Stomach smooth muscle (tissue), 2 donors: Measurements from ENCODE around the gene NDUFA8.
"Not testable (repeated sequence)": the region's sequence is repeated elsewhere in the genome, so short reads cannot be mapped to it uniquely, and the experiment has no call there.

Source experiments
- H3K27ac ChIP-seq: one replicate; pipeline ENCODE4 v1.7.0; 2013; ENCODE audit warnings: mild to moderate bottlenecking, low read length, inconsistent platforms
- H3K27me3 ChIP-seq, 2 donors: one replicate each; pipeline ENCODE4 v1.7.0; 2013; ENCODE audit warnings: low read length in 2 of 2; ENCODE audit not compliant: insufficient read depth in 2 of 2, control insufficient read depth in 1 of 2
- H3K36me3 ChIP-seq, 2 donors: one replicate each; pipeline ENCODE4 v1.7.0; 2013; ENCODE audit warnings: low read length in 2 of 2; ENCODE audit not compliant: control insufficient read depth in 2 of 2, insufficient read depth in 2 of 2
- H3K4me1 ChIP-seq: one replicate; pipeline ENCODE4 v1.7.0; 2013; ENCODE audit warnings: low read length; ENCODE audit not compliant: control insufficient read depth, insufficient read depth
- H3K4me3 ChIP-seq, 2 donors: one replicate each; pipeline ENCODE4 v1.7.0; 2013; ENCODE audit warnings: low read length in 2 of 2
- H3K9ac ChIP-seq, 2 donors: one replicate each; pipeline ENCODE4 v1.7.0; 2013; ENCODE audit warnings: low read length in 2 of 2, mild to moderate bottlenecking in 1 of 2
- H3K9me3 ChIP-seq, 2 donors: one replicate each; pipeline ENCODE4 v1.7.0; 2013; ENCODE audit warnings: low read length in 2 of 2; ENCODE audit not compliant: control insufficient read depth in 2 of 2
- donor health status: healthy.
- donor health status: Pancreatic carcinoma.

The NDUFA8 gene

DNA sequence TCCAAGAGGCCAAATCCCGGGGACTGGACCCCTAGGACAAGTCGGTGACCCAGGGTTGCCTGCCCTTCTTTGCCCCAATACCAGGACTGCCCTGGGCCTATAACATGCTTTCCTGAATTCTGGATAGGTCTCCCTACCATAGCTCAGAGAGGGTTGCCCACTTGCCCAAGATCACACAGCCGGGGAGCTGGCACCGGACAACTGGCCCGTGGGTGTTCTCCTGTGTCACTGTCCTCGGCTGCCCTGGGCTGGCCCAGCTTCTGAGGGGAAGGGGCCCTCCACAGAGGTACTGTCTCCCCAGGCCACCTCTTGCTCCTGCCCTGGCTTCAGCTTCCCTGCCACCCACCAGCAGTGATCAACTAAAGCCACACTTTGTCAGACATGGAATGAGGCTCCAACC is 37.6 kb downstream of the NDUFA8 start:
- H3K4me3 ChIP-seq = no peak overlapping the region
- no peaks in the 10 kb centered on the region for H3K9me3 ChIP-seq
- H3K9ac ChIP-seq = no peak overlapping the region
- no peaks in the 10 kb centered on the region for H3K36me3 ChIP-seq
- H3K27ac ChIP-seq = no peak overlapping the region
- H3K4me1 ChIP-seq = peaks cover 17% of the 10 kb centered on the region
- peaks cover 0 to 5% of the 10 kb centered on the region in 2 donors for H3K27me3 ChIP-seq

DNA sequence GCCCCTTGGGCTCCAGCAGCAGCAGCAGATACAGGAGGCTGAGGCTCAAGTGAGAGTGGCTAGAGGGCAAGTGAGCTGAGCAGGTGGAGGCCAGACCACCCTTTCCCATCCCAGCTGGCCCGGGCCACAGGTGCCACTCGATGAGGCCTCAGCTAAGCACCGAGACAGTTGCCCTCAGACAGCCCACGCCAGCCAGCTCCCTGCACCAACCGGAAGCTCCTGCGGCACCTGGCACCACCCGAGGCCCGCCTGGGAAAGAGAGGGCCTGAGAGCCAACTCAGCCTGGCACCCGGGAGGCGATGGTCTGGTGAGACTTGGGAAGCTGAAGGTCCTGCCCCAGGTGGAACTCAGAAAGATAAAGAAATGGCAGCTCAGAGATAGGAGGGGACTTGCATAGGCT is 38.2 kb downstream of the NDUFA8 start:
- Histone ChIP-seq H3K4me3 (no peak overlapping the region), H3K27ac (no peak overlapping the region), H3K36me3 (no peaks in the 10 kb centered on the region), H3K9me3 (no peaks in the 10 kb centered on the region), H3K27me3 (peaks cover 0 to 5% of the 10 kb centered on the region in 2 donors), H3K9ac (no peak overlapping the region), H3K4me1 (peaks cover 13% of the 10 kb centered on the region)

DNA sequence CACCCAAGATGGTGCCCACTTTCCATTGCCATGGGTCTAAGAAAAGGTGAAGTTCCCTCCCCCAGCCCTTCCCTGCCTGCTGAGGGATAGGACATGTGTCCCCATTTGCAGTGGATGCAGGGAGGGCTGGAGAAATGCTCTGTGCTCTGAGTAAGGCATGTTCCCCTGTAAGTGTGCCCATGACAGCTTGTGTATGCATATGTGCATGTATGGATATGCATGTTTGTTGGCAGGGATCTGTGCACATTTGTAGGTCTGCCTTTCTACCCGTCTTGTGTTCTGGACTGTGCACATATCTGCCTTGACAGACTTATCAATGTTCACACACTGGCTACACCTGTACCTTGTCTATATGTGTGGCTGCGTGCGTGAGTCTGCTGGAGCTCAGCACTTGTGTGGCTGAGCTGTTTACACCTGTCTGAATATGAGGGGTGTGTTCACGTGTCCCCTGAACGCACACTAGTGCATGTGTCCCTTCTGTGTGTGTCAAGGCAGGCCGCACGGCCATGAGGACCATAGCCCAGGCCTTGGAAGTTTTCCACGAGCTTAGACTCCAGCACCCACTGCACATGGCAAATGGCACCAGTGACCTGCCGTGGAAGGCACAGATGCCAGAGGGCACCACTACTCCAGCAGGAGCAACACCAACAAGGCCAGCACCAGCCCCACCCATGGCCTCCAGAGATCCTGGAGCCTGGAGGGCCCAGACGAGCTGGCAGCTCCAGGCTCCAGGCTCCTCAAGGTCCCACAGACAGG is 39.1 kb downstream of the NDUFA8 start:
- H3K4me1 ChIP-seq = peaks cover 5% of the 10 kb centered on the region

DNA sequence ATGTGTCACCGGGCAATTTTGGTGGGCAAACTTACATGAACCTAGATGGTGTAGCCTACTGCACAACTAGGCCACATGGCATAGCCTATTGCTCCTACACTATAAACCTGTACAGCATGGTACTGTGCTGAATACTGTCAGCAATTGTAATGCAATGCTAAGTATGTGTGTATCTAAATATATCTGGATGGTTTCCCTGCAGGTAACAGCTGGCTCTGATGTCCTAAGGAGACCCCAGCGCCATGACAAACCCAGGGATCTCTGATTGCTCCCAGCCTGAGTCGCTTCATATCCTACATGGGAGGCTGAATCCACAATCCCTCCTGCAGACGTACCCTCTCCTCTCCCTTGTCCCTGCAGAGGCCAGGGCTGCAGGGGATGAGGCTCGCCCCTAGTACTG is 39.9 kb downstream of the NDUFA8 start:
- Histone ChIP-seq H3K36me3 (no peaks in the 10 kb centered on the region), H3K4me1 (no peaks in the 10 kb centered on the region), H3K27me3 (no peaks in the 10 kb centered on the region), H3K9me3 (no peaks in the 10 kb centered on the region), H3K9ac (no peak overlapping the region), H3K4me3 (no peak overlapping the region), H3K27ac (no peak overlapping the region)

More for the DNA sequence above, 39.1 kb downstream of the NDUFA8 start:
- H3K9ac ChIP-seq = no peak overlapping the region
- H3K9me3 ChIP-seq = no peaks in the 10 kb centered on the region
- H3K27me3 ChIP-seq = no peaks in the 10 kb centered on the region
- no peak overlapping the region for H3K4me3 ChIP-seq
- H3K36me3 ChIP-seq = no peaks in the 10 kb centered on the region
- no peak overlapping the region for H3K27ac ChIP-seq

DNA sequence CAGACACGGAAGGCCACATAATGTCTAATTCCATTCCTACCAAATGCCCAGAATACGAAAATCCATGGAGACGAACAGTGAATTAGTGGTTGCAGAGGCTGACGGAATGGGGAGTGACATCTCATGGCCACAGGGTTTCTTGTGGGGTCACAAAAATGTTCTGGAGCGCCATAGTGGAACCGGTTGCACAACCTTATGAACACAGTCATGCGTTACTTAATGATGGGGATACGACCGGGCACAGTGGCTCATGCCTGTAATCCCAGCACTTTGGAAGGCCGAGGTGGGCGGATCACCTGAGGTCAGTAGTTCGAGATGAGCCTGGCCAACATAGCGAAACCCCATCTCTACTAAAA is 40.4 kb downstream of the NDUFA8 start:
- no peaks in the 10 kb centered on the region for H3K4me1 ChIP-seq
- H3K9me3 ChIP-seq = no peaks in the 10 kb centered on the region
- no peak overlapping the region for H3K4me3 ChIP-seq
- no peak overlapping the region for H3K9ac ChIP-seq
- H3K36me3 ChIP-seq = no peaks in the 10 kb centered on the region
- H3K27ac ChIP-seq = no peak overlapping the region
- H3K27me3 ChIP-seq = no peaks in the 10 kb centered on the region

DNA sequence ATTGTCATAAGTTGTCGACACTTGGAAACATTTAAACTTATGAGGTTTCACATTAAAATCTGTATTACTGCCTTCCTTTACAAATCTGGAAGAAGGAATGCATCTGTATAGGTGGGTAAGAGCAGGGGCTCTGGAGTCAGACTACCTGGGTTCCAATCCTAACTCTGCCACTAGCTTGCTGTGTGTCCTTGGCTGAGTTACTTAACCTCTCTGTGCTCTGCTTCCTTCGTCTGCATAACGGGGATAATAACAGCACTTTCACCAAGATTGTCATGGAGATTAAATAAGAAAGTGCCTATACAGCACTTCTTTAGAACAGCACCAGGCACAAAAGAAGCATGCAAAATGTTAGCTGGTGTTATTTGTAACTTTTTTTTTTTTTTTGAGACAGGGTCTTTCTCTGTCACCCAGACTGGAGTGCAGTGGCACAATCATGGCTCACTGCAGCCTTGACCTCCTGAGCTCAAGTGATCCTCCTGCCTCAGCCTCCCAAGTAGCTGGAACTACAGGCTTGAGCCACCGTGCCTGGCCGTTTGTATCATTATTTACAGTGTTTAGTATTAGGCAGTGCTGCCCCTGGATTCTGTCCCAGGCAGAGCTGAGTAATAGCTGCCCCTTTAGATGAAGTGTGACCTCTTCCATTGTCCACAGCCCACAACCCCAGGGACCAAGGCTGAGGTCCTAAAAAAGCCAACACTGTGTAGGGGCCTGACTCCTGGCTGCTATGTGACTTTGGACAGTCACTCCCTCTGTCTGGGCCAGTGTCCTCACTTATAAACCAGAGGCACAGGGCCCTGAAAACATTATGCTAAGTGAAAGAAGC is 41.0 kb downstream of the NDUFA8 start:
- Histone ChIP-seq H3K27ac (no peak overlapping the region), H3K27me3 (no peaks in the 10 kb centered on the region), H3K36me3 (no peaks in the 10 kb centered on the region), H3K4me1 (no peaks in the 10 kb centered on the region), H3K9me3 (no peaks in the 10 kb centered on the region), H3K9ac (no peak overlapping the region), H3K4me3 (no peak overlapping the region)

DNA sequence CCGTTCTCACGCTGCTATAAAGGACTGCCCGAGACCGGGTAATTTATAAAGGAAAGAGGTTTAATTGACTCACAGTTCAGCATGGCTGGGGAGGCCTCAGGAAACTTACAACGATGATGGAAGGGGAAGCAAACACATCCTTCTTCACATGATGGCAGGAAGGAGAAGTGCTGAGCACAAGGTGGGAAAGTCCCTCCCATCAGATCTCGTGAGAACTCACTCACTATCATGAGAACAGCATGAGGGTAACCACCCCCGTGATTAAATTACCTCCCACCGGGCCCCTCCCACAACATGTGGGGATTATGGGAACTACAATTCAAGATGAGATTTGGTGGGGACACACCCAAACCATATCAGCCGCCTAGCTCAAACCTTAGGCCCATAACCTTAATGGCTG is 42.3 kb downstream of the NDUFA8 start:
- H3K9me3 ChIP-seq, H3K4me1 ChIP-seq, H3K9ac ChIP-seq, H3K27me3 ChIP-seq, H3K4me3 ChIP-seq, H3K36me3 ChIP-seq, H3K27ac ChIP-seq: not testable (repeated sequence)

DNA sequence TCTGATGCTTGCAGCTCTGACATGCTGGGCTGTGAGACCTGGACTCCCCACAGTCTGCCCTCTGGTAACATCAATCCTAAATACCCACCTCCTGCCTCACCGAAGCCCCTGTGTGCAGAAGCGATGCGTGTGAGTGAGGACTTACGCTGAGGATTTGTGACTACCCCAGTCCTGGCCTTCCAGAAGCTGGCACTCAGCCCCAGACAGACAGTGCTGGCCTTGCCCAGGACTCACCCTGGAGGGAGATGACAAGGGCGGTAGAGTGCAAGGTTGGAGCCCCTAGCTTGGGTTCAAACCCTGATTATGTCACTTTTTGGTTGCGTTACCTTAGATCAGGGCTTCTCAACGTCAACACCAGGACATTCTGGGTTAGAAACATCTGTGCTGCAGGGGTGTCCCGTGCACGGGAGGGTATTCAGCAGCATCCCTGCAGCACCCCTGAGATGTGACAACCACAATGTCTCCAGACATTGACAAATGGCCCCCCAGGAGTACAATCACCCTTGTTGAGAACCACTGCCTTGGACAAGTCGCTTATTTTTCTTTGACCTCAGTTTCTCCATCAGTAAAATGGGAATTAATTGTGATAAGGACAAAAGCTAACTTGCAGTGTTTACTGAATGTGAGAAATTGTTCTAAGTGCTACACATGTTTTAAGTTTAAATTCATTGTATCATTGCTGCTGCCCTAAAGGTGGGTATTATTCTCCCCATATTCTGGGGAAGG is 43.0 kb downstream of the NDUFA8 start:
- Histone ChIP-seq H3K9me3 (no peaks in the 10 kb centered on the region), H3K4me1 (no peaks in the 10 kb centered on the region), H3K9ac (no peak overlapping the region), H3K4me3 (no peak overlapping the region), H3K36me3 (no peaks in the 10 kb centered on the region), H3K27me3 (no peaks in the 10 kb centered on the region), H3K27ac (no peak overlapping the region)

DNA sequence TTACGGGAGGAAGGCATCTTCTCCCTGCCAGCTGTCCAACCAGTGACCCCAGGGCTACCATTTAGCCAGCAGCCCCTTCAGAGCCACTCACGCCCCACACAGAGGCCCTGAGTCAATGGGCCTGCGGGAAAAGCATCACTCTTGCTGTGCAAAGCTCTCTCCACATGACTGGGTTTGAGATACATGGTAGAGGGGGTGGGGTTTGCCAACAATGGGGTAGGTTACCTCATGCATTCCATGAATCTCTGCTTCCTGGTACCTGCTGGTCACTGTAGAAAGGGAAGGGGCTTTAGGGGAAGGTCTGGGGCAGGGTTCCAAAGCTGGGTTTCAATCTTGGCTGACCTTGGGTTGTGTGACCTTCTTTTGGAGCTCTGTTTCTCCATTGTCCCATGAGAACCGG is 43.5 kb downstream of the NDUFA8 start:
- H3K9ac ChIP-seq = no peak overlapping the region
- H3K27ac ChIP-seq = no peak overlapping the region
- H3K4me3 ChIP-seq = no peak overlapping the region
- no peaks in the 10 kb centered on the region for H3K9me3 ChIP-seq
- H3K4me1 ChIP-seq = no peaks in the 10 kb centered on the region
- H3K27me3 ChIP-seq = no peaks in the 10 kb centered on the region
- no peaks in the 10 kb centered on the region for H3K36me3 ChIP-seq

DNA sequence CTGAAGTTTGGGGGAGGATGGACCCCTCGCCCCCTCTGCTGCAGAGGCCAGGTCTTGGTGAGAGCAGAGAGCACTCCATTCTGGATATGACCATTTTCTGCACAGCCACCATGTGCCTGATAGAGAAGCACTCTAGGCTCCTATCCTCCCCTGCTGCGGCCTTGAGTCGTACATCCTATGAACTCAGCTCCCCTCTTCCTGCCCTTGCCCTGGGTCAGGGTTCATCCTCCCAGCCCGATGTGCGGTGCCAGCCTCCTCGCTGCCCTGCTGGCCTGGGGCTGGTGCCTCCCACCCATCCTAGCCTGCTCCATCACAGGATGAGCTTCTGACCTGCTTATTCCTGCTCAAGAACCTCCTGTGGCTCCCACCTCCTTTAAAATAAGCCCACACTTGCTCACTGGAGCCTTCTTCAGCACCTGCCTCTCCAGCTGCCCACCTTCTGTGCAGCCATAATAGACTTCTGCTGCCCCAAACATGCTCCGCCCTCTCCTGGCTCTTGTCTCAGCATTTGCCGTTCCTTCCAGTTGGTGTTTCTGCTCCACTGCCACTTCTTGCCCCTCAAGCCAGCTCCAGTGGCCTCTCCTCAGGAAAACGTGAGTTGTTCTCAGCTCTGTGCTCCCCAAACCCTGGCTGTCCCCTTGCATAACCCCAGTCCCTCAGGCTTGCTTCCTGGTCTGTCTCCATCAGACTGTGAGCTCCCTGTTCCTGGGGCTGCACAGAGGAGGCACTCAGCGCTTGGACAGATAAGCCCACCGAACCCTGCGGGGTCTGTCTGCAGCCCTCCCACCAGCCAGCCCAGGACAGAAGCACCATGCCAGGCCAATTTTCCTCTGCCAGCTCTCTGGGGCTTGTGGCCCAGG is 44.2 kb downstream of the NDUFA8 start:
- H3K9ac ChIP-seq = no peak overlapping the region
- H3K27ac ChIP-seq = no peak overlapping the region
- H3K27me3 ChIP-seq = no peaks in the 10 kb centered on the region
- H3K4me1 ChIP-seq = no peaks in the 10 kb centered on the region
- no peak overlapping the region for H3K4me3 ChIP-seq
- no peaks in the 10 kb centered on the region for H3K9me3 ChIP-seq
- H3K36me3 ChIP-seq = no peaks in the 10 kb centered on the region
